ENCODE data around the gene HCLS1. TPM values are rescaled to one million over a fixed set of nuclear protein-coding genes. Genes with fewer than 3 reads are reported as not detected.

The HCLS1 gene
- total and polyA plus RNA-seq, 2 experiments from 2014 or later: 28.6 to 39.2 TPM

GRCh38 chr3:121584418-121584817, 76.3 kb downstream of the HCLS1 start:
- Histone ChIP-seq H3K9me3 (ENCODE audit: low read depth) (no peaks in the 10 kb centered on the region), H3K36me3 (ENCODE audit: low read depth) (no peaks in the 10 kb centered on the region), H3K4me2 (ENCODE audit: unreplicated experiment) (no peak overlapping the region), H3K4me1 (ENCODE audit: insufficient read depth) (no peaks in the 10 kb centered on the region), H3K27me3 (replicated peaks; ENCODE audit: insufficient read depth) (no peaks in the 10 kb centered on the region; the same call in 1 of the 2 replicates), H3K27ac (no peak overlapping the region), H3K79me2 (ENCODE audit: insufficient read depth) (no peaks in the 10 kb centered on the region), H2AFZ (no peak overlapping the region), H3K9me2 (ENCODE audit: insufficient read depth) (no peaks in the 10 kb centered on the region), H3F3A (ENCODE audit: insufficient read depth) (no peaks in the 10 kb centered on the region), H3K9ac (no peak overlapping the region), H3K4me3 (no peak overlapping the region), H4K20me1 (ENCODE audit: insufficient read depth) (no peaks in the 10 kb centered on the region)
- 48 to 50% methylated on average over 1 of the region's 1 CpG for WGBS, 2 experiments (ENCODE audit: low coverage in 1 of 2, low lambda C conversion rate in 2 of 2, missing lambda C conversion rate in 2 of 2)
- no peak for DNase-seq
- no peak for TF ChIP-seq EZH2phosphoT487 (IDR thresholded peaks at IDR 0.05; ENCODE audit: insufficient read depth, low read depth)
- TF ChIP-seq EZH2 (IDR thresholded peaks at IDR 0.05; ENCODE audit: insufficient read depth, poor library complexity, severe bottlenecking): no peak
- in situ Hi-C loops (cut with MboI): no loop called here

DNA sequence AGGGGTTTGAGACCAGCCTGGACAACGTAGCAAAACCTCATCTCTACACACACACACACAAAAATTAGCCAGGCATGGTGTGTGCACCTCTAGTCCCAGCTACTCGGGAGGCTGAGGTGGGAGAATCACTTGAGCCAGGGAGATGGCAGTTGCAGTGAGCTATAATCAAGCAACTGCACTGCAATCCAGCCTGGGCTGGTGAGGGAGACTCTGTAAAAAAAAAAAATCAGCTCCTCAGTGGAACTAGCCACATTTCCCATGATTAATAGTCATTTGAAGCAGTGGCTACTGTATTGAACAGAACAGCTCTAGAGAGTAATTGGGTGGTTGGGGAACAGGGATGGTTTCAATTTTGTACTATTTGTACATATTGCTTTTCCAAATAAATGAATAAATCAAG, 79.0 kb downstream of the HCLS1 start:
- Histone ChIP-seq H3K27ac (no peak overlapping the region), H2AFZ (no peak overlapping the region), H3K27me3 (replicated peaks; ENCODE audit: insufficient read depth) (no peaks in the 10 kb centered on the region; the same call in 1 of the 2 replicates), H3K4me1 (ENCODE audit: insufficient read depth) (no peaks in the 10 kb centered on the region), H3K9me3 (ENCODE audit: low read depth) (no peaks in the 10 kb centered on the region), H3K79me2 (ENCODE audit: insufficient read depth) (no peaks in the 10 kb centered on the region), H3F3A (ENCODE audit: insufficient read depth) (no peaks in the 10 kb centered on the region), H4K20me1 (ENCODE audit: insufficient read depth) (no peaks in the 10 kb centered on the region), H3K4me3 (no peak overlapping the region), H3K36me3 (ENCODE audit: low read depth) (no peaks in the 10 kb centered on the region), H3K9ac (no peak overlapping the region), H3K4me2 (ENCODE audit: unreplicated experiment) (no peak overlapping the region), H3K9me2 (ENCODE audit: insufficient read depth) (no peaks in the 10 kb centered on the region)
- no peak for DNase-seq
- TF ChIP-seq EZH2phosphoT487 (IDR thresholded peaks at IDR 0.05; ENCODE audit: insufficient read depth, low read depth): no peak
- TF ChIP-seq EZH2 (IDR thresholded peaks at IDR 0.05; ENCODE audit: insufficient read depth, poor library complexity, severe bottlenecking): no peak
- in situ Hi-C loops (cut with MboI): no loop called here
- WGBS, 2 experiments (ENCODE audit: low coverage in 1 of 2, low lambda C conversion rate in 2 of 2, missing lambda C conversion rate in 2 of 2): 12% methylated on average over 2 of the region's 2 CpGs

Small RNA genes lying within 50 kb of the gene (small RNA-seq; reads per million reads assigned to genes)
- gene RNU4-62P (ENCODE audit: low read depth, low replicate concordance): not detected

Other genes starting within 250 kb of the HCLS1 start
- gene POLQ, start 114.9 kb downstream of the HCLS1 start, total RNA-seq (2014; rRNA removed; shearing (Covaris generic)): 1.6 and 2.5 TPM in 2 replicates
- gene POLQ, start 114.9 kb downstream of the HCLS1 start, polyA plus RNA-seq (2016; fragmentation: Nextera tagmentation; extraction: Ambion mirVana): 0.81 and 1.0 TPM in 2 replicates
- not detected in 2 replicates for gene ARGFX, start 93.0 kb downstream of the HCLS1 start, total RNA-seq (2014; rRNA removed; shearing (Covaris generic))
- gene ARGFX, start 93.0 kb downstream of the HCLS1 start, polyA plus RNA-seq (2016; fragmentation: Nextera tagmentation; extraction: Ambion mirVana): not detected in 2 replicates
- gene FBXO40, start 67.5 kb downstream of the HCLS1 start, total RNA-seq (2014; rRNA removed; shearing (Covaris generic)): not detected in 2 replicates
- gene FBXO40, start 67.5 kb downstream of the HCLS1 start, polyA plus RNA-seq (2016; fragmentation: Nextera tagmentation; extraction: Ambion mirVana): not detected in 2 replicates
- gene GOLGB1, start 88.8 kb upstream of the HCLS1 start, total RNA-seq (2014; rRNA removed; shearing (Covaris generic)): 31.9 and 32.6 TPM in 2 replicates
- 48.3 and 54.3 TPM in 2 replicates for gene GOLGB1, start 88.8 kb upstream of the HCLS1 start, polyA plus RNA-seq (2016; fragmentation: Nextera tagmentation; extraction: Ambion mirVana)
- gene IQCB1, start 174.2 kb upstream of the HCLS1 start, total RNA-seq (2014; rRNA removed; shearing (Covaris generic)): 9.5 and 13.9 TPM in 2 replicates
- 10.2 and 11.3 TPM in 2 replicates for gene IQCB1, start 174.2 kb upstream of the HCLS1 start, polyA plus RNA-seq (2016; fragmentation: Nextera tagmentation; extraction: Ambion mirVana)
- gene EAF2, start 174.3 kb upstream of the HCLS1 start, total RNA-seq (2014; rRNA removed; shearing (Covaris generic)): 0.65 TPM in 1 of 2 replicates, not detected in the other
- gene EAF2, start 174.3 kb upstream of the HCLS1 start, polyA plus RNA-seq (2016; fragmentation: Nextera tagmentation; extraction: Ambion mirVana): 1.0 and 1.1 TPM in 2 replicates
- 0.25 TPM in 1 of 2 replicates, not detected in the other for gene SLC15A2, start 233.5 kb upstream of the HCLS1 start, total RNA-seq (2014; rRNA removed; shearing (Covaris generic))
- not detected in 2 replicates for gene SLC15A2, start 233.5 kb upstream of the HCLS1 start, polyA plus RNA-seq (2016; fragmentation: Nextera tagmentation; extraction: Ambion mirVana)

All from GM23248 (cell line).